ENCODE data around the gene PTEN.
"Not testable (repeated sequence)": the region's sequence is repeated elsewhere in the genome, so short reads cannot be mapped to it uniquely, and the experiment has no call there.

Gene PTEN

DNA sequence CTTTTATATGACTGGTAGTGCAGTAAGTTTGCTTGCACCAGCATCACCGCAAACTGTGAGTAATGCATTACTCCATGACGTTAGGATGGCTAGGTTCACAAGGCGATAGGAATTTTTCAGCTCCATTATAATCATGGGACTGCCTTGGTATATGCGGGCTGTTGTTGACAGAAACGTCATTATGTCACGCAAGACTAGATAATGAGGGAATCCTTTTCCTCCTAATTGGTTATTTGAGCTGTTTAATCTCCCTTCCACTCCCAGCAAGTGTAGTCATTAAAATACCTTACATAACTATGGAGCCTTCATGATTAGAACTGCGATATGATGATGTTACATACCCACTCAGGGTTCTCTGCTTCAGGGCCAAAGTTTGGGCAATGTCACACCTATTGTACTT lies 17.4 kb upstream of the PTEN start:
- DNase-seq (ENCODE audit: low spot score): no peak

DNA sequence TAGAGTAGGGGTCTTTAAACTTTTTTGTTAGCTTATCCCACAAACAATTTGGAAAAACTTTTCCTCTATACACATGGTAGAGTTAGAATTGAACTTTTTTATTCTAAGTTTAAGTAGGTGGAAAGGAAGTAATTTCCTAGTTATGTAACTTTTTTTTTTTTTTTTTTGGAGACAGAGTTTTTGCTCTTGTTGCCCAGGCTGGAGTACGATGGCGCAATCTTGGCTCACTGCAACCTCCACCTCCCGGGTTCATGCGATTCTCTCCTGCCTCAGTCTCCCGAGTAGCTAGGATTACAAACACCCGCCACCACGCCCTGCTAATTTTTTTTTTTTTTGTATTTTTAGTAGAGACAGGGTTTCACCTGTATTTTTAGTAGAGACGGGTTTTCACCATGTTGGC lies 16.7 kb upstream of the PTEN start:
- not testable (repeated sequence) for DNase-seq (ENCODE audit: low spot score)

DNA sequence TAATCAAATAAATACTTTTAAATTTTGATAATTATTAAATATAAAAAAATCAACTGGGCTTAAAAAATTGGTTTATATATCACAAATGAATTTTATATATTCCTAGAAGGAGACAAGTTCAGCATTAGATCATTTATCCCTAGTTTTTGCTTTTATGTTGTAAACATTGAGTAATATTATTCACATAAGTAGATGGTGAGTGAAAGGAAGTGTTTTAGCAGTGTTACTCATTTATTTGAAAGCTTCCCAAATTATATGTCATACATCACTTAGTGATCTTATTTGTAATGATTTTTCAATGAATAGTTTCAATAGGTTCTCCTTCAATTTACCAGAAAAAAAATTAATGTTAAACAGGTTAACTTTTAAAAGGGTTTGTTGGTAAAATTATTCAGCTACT lies 15.9 kb upstream of the PTEN start:
- DNase-seq (ENCODE audit: low spot score): no peak

DNA sequence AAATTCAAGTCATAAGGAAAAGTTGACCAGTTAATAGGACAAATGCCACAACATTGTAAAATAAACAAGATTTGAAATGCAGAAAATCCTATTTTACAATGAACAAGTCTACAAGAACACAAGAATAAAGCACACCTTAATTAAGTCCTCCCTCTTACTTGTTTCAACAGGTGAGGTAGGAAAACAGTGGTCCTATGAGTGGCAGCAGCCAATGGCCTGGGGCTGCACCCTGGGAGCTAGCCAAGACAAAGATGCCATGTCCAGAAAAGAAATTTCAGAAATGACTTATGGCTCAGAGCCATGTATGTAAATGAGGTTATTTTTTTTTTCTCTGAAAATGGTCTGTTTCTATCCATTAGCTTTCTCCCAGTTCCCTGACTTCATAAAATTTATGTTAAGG lies 14.4 kb upstream of the PTEN start:
- no peak for DNase-seq (ENCODE audit: low spot score)

DNA sequence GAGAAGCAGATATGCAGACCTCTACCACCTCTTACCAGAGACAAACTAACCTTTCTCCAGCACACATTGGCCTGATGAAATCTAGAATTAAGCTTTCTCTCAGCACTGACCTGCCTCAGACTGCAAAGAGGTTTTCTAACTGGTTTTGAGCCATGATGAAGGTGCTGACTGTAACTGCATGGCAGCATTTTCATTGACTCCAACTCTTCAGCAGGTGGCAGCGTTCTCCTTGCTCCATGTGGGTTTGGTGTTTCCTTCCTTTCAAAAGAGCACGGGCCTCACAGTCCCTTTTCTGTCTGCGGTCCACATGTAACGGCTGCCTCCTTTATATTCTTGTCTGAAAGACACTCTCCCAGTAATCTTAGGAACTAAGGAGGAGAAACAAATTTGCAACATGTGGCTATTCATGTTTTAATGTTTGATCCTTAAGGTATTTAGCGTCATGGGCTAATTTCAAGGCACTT lies 12.7 kb upstream of the PTEN start:
- DNase-seq (ENCODE audit: low spot score): peak; percentile 61

DNA sequence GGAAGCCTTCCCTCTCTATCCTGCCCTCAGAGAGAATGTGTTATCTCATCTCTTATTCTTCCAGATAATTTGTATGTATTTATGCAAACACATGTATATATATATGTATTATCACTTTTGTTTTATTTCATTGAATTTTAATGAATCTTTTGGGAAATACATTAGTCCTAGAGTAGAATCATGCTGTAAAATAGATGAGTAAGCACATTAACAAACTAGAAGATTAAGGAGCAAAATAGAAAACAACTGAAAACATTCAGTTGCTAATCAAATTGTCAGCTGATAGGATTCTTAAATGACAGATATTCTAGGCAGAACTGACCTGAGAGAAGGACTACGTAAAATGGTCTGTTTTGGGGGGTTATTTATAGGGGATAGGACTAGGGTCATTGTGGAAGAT lies 11.3 kb upstream of the PTEN start:
- DNase-seq (ENCODE audit: low spot score): no peak

DNA sequence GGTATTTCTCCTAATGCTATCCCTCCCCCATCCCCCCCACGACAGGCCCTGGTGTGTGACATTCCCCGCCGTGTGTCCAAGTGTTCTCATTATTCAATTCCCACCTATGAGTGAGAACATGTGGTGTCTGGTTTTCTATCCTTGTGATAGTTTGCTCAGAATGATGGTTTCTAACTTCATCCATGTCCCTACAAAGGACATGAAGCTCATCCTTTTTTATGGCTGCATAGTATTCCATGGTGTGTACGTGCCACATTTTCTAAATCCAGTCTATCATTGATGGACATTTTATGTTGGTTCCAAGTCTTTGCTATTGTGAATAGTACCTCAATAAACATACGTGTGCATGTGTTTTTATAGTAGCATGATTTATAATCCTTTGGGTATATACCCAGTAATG lies 8.2 kb upstream of the PTEN start:
- DNase-seq (ENCODE audit: low spot score): not testable (repeated sequence)

DNA sequence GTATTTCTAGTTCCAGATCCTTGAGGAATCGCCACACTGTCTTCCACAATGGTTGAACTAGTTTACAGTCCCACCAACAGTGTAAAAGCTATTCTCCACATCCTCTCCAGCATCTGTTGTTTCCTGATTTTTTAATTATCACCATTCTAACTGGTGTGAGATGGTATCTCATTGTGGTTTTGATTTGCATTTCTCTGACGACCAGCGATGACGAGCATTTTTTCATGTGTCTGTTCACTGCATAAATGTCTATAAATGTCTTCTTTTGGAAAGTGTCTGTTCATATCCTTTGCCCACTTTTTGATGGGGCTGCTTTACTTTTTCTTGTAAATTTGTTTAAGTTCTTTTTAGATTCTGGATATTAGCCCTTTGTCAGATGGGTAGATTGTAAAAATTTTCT lies 7.8 kb upstream of the PTEN start:
- DNase-seq (ENCODE audit: low spot score): not testable (repeated sequence)

DNA sequence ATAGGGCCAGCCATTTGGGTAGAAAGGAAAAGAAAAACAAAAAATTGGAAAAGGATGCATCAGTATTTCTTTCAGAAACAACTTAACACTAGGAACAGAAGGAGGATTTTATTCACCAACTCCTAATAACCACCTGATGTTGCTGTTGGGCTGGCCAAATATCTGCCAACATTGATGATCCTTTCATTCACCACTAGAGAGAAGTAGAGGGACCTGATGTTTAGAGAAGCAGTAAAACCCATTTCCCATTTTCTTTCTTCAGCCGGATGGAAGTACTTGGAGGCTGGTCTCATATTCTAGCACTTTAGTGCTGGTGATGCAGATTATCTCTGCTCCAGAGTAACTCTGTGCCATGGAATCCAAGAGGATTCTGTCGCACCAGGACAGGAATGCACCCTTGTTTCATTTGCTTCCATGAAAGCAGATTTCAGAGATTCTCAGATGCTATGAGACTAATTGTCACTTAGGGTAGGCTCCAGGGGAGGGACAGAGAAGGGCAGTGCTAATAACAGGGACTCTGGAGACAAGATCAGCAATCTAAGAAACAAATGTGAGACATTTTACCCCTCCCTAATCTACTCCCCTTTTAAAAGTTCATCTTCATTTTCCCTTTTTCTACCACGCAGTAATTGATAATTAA lies 3.1 kb upstream of the PTEN start:
- no peak for DNase-seq (ENCODE audit: low spot score)

DNA sequence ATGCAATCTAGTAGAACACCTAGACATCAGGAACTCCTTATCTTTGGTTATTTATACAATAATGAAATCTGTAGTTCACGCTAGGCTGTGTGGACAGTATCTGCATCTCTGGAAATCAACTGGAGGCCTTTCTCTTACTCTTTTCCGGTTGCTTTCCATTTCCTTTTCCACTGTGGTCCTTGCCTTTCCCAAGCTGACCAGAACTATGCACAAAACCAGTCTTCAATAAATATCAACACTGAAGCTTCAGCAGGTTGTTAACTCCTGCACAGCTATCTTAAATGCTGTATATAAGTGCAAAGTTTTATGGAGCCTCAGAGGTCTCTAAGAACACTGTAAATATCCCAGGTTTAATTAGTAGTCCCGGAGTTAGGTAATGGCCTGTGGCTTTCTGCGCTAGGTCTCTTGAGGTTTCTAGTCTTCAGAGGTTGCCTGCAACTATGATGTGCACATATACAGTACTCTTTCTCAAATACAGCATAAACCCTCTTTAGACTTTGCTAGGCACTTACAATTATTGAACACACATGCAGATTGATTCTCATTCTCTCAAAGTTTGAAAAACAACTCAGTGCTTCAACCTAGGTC lies 2.5 kb upstream of the PTEN start:
- no peak for DNase-seq (ENCODE audit: low spot score)

DNA sequence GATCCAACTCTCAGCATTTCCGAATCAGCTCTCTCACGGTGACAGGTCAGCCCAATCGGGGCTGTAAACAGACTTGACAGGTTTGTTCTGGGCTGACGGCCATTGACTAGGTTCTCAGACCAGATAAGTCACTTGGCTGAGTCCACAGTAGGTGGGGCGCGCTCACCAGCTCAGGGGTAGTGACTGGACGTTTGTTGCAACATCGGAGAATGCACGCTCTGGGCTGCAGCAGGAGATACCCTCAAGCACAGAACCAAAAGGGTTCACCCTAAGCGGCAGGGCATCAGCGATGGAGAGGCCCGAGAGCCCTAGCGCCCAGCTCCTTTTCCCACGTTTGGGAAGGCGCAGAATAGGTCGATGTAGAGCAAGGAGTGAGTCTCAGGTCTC lies 1.9 kb upstream of the PTEN start:
- DNase-seq (ENCODE audit: low spot score): no peak

DNA sequence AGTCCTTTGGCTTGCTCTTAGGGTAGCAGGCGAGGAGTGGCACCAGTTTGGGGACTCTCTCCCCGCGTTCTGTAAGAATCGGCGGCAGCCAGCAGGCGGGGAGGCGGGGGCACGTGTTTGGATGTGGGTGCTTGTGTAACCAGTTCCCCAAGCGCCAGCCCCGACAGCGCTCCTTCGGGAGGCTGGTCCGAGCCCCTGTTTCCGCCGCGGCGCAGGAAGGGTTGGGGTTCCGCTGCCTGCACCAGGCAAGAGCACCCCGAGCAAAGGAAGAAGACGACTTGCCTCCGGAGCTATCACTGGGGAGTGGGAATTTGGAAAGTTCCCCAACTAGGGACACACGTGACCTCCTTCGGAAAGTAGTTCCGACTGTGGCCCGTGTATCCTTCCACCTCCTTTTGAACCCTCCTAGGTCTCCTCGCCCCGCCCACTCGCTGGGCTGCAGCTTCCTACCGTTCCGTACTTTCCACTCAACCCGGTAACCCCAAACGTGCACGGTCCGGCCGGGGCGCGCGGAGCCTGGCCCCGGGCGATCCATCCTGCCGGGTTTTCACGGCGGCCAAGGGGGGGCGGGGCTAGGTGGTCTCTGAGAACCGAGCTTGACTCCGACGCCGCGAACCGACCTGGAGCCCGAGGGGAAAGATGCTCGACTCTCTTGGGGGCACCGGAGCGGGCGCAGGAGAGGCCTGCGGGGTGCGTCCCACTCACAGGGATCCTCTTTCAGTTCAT lies 1.3 kb upstream of the PTEN start:
- peak; percentile 98 for DNase-seq (ENCODE audit: low spot score)

DNA sequence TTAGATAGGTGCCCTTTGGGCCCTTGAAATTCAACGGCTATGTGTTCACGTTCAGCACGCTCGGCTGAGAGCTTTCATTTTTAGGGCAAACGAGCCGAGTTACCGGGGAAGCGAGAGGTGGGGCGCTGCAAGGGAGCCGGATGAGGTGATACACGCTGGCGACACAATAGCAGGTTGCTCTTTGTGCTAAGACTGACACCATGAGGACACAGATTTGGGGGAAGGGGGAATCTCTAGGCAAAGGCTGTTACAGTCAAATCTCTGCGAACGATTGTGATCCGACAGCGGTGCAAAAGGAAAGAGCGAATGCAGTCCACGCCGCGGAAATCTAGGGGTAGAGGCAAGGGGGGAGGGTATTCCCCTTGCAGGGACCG lies 759 bp upstream of the PTEN start:
- DNase-seq (ENCODE audit: low spot score): no peak

DNA sequence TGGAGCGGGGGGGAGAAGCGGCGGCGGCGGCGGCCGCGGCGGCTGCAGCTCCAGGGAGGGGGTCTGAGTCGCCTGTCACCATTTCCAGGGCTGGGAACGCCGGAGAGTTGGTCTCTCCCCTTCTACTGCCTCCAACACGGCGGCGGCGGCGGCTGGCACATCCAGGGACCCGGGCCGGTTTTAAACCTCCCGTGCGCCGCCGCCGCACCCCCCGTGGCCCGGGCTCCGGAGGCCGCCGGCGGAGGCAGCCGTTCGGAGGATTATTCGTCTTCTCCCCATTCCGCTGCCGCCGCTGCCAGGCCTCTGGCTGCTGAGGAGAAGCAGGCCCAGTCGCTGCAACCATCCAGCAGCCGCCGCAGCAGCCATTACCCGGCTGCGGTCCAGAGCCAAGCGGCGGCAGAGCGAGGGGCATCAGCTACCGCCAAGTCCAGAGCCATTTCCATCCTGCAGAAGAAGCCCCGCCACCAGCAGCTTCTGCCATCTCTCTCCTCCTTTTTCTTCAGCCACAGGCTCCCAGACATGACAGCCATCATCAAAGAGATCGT lies 598 bp downstream of the PTEN start:
- peak; percentile 55 for DNase-seq (ENCODE audit: low spot score)

DNA sequence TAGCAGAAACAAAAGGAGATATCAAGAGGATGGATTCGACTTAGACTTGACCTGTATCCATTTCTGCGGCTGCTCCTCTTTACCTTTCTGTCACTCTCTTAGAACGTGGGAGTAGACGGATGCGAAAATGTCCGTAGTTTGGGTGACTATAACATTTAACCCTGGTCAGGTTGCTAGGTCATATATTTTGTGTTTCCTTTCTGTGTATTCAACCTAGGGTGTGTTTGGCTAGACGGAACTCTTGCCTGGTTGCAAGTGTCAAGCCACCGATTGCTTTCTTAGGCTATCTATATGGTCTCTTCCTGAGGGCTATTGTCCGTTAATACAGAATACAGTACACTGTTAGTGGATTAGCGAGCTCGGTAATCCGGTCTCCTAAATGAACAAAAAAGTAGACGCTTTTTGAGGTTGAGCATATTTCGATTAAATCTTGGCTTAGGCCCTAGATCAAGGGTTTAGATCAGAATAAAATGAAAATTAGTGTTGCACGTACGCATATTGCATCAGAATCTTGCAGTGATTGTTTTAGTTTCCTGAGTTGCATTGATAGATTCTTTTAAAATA lies 1.2 kb downstream of the PTEN start:
- DNase-seq (ENCODE audit: low spot score): no peak

DNA sequence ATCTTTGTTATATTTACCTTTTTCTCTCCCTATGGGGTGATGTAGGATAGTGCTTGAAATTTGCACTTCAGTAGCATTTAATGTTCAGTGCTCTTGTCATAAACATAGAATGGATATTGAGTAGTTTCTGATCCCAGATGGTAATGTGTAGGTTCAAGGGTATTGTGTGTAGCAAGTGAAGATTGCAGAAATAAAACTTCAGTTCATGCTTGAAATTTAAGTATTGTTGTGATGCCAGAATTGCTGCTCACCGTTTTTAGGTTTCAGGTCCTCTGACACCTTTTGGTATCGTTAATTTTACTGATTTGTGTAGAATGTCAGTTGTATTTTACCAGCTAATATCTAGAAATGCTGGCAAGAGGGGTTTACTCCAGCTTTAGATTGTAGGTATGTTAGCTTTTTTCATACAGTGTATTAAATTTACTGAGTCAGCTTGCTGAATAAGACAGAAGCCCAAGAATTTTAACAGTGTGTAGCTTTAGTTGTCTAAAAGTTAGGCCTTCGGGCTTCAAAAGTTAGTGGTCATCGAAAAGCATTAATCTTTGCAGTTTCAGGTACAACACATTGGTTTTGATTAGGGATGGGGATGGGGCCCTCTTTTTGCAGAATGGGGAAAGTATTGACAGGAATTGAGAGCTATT lies 1.9 kb downstream of the PTEN start:
- DNase-seq (ENCODE audit: low spot score): no peak

DNA sequence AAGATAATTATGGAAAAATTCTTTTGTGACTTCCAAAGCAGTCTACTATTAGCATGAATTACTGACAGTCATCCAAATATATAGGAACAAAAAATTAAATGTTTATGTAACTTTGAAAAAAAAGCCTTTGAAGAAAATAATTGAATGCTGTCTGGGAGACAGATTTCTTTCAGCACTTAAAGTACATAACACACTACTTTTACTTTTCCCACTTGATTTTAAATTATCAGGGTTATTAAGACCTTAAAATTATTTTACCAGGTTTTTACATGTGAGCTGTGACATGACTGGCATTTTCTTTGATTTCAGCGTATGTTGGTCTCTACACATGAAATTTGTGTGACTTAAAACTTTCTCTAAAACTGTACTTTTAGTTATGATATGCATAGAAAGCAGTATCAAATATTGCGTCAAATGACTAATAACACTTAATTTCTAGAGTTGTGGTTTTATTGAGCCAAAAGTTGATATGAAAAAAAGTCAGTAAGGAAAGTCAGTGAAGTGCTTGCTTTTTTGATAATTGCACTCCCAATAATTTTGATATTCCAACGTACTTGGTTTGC lies 3.1 kb downstream of the PTEN start:
- no peak for DNase-seq (ENCODE audit: low spot score)

DNA sequence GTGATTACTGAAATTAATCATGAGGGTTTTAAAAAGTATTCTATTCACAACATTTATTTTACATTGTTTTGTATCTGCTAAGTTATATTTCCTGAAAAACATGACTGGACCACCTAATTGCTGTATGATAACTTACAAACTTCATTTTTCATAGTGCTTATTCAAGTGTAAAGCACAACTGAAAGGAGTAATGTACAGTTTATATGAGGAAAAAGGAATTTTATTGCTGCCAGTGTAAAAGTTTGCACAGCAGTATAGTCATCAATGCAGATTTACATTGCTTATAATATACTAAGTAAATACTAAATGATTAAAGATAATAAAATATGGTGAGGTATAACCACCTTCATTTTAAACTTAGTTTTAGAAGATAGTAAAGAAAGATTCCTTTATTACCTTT lies 4.0 kb downstream of the PTEN start:
- no peak for DNase-seq (ENCODE audit: low spot score)

DNA sequence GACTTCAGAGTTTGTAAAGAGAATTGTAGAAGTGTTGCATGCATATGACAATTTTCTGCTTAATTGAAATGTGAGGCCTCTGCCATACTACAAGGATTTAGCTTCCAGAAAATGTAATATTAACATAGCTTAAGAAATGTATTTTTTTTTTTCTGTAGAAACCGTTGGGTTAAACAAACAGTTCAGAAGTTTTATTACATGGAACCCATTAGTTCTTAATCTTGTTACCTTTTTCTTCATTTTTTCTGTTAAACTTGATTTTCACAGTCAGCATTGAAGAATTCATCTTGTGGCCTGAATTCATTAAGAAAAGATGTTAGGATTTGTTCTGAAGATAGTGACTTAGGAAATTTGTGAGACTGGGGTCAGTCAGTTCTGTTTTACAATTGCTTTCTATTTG lies 4.9 kb downstream of the PTEN start:
- DNase-seq (ENCODE audit: low spot score): no peak

DNA sequence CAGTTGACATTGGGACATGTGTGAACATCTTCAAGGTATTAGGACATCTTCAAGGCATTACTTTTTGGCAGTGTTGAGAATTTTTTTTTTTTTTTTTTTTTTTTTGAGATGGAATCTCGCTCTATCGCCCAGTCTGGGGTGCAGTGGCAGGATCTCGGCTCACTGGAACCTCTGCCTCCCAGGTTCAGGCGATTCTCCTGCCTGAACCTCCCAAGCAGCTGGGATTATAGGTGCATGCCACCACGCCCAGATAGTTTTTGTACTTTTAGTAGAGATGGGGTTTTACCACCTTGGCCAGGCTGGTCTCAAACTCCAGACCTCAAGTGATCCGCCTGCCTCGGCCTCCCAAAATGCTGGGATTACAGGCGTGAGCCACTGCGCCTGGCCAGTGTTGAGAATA lies 5.7 kb downstream of the PTEN start:
- not testable (repeated sequence) for DNase-seq (ENCODE audit: low spot score)

DNA sequence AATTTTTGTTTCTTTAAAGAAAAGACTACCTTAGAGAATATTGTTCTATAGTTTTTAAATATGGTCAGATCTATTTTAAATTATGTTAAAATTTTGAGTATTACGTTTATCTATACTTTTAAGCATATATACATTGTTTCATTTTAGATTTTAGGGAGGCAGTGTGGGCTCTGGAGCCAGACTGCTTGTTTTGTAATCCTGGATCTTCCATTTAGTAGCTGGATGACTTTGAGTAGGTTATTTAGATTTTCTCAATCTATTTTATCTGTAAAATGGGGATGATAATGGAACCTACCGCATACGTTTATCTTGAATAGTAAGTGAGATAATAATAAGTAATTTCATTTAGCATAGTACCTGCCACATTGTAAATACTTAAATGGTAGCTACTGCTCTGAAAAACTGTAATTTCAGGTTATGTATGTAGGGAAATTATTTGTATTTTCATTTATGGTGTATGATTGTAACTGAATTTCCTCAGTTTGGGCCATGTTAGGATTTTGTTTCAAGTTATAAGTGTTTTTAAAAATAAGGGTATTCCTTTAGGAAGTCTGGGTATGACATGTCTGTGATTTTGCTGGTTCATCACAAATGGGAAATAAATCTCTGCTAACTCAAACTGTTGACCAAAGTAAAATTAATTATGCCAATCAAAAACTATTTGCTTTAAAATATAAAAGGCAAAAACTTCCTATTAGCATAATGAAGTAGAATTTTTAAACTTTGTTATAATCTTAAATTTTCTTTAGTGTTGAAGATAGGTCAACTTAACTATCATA lies 6.5 kb downstream of the PTEN start:
- DNase-seq (ENCODE audit: low spot score): no peak
